WI38 (cell line): ENCODE measurements around the gene OLAH.

Experiments used
- H3K4me3 ChIP-seq: 2 replicates; pipeline ENCODE4 v1.5.1; 2011; ENCODE audit warnings: low read depth, mild to moderate bottlenecking, control low read depth, low read length
- TF ChIP-seq, protein P1 (sequence below): IDR thresholded peaks from 2 replicates; pipeline ENCODE4 v1.5.1; 2012; ENCODE audit warnings: low read depth, mild to moderate bottlenecking, control low read depth, low read length

The OLAH gene

DNA sequence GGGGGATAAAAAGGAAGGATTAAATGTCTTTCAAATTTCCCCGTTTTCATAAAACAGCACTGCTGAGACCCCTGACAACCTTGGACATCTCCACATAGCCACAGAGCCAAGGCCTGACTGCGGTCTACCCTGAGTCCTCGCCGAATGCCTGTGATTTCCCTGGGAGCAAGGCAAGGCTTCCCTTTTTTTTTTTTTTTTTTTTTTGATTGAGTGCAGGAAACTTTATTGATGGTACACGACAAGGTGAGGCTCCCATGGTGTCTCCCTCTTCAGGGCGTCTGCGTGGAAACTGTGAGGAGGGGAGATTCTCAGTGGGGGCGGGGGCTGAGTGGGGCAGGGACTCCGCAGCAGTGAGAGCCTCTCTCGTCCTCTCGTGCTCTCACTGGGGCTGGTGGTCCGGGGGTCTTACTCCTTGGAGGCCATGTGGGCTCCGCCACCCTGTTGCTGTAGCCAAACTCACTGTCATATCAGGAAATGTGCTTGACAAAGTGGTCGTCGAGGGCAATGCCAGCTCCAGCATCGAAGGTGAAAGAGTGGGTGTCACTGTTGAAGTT lies 49.2 kb downstream of the OLAH start:
- TF ChIP-seq, protein P1, sequence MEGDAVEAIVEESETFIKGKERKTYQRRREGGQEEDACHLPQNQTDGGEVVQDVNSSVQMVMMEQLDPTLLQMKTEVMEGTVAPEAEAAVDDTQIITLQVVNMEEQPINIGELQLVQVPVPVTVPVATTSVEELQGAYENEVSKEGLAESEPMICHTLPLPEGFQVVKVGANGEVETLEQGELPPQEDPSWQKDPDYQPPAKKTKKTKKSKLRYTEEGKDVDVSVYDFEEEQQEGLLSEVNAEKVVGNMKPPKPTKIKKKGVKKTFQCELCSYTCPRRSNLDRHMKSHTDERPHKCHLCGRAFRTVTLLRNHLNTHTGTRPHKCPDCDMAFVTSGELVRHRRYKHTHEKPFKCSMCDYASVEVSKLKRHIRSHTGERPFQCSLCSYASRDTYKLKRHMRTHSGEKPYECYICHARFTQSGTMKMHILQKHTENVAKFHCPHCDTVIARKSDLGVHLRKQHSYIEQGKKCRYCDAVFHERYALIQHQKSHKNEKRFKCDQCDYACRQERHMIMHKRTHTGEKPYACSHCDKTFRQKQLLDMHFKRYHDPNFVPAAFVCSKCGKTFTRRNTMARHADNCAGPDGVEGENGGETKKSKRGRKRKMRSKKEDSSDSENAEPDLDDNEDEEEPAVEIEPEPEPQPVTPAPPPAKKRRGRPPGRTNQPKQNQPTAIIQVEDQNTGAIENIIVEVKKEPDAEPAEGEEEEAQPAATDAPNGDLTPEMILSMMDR: no peak
- no peak overlapping the region for H3K4me3 ChIP-seq

DNA sequence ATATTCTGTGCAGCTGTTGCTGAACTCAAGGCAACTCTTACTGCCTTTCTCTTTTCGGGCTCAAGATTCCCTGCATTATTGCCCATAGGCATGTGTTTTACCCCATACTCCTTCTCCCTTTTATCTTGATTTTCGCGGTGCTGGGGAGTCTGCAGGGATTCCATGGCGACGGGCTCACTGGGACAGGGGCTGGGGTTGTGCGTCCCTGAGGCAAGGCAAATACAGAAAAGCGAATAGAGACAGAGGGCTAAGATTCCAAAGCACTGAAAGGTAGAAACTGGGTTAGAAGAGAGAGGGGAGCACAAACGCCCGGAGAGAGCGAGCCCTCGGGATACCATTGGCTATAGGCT lies 52.9 kb downstream of the OLAH start:
- TF ChIP-seq, protein P1: no peak
- peak overlapping the region; percentile 87 for H3K4me3 ChIP-seq

DNA sequence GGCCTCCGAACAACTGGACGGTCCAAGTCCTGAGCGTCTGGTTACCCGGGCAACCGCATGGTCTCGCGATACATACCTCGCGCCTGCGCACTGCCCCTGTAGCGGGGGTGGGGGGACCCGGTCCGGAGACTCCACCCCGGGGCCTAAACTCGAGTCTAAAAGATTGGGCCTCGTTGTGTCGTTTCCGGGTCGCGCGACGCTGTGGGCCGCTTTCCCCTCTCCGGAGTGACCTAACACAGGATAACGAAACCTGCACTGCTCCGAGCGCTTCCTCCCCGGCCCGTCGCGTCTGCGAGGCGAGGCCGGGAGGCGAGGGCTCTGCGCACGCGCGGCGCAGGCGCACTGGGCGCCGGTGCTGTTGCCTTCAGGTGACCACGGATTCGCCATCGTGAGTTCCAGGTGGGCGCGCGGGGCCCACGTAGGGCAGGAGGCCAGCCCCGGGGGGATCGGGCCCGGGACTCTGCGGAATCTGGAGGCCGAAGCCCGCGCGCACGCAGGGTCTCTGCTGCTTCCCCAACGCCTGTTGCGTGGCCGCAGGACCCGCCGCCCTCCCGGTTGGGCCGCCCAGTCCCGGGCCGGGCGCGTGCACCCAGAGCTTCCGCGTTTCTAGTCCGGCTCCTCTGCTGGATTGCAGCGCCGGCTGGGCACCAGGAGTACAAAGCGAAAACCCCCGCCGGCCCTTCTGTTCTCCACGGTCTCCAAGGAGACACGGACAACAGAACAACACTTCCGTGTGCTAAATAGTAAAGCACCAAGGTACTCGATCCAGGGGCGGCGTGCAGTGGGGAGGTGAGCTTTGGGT lies 53.5 kb downstream of the OLAH start, which contains the start of gene RPP38:
Gene RPP38 (plus strand): TSS at position 345 of the 802 bp plus-strand sequence. CDS start 5,960 bp downstream, outside the sequence.
- TF ChIP-seq, protein P1: no peak

DNA sequence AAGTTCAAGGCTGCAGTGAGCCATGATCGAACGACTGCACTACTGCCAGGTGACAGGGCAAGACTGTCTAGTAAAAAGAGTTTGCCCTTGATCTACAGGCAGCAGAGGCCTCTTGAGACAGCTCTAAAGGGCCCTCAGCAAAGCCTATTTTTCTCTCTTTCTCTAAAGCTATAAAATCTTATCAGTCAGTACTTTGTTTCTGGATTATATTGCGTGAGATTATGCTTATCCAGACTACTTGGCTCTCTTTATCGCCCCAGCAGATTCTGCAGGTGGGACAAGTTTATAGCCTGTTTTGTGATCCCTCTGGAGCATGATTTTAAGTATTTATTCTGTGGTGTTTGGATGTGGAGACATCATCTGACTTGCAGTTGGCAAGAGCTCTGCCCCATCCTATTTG lies 56.1 kb downstream of the OLAH start:
- TF ChIP-seq, protein P1: no peak
- no peak overlapping the region for H3K4me3 ChIP-seq

More for the DNA sequence above, 53.5 kb downstream of the OLAH start, which contains the start of gene RPP38:
- peak within 1 kb of the TSS; percentile 87 for H3K4me3 ChIP-seq

DNA sequence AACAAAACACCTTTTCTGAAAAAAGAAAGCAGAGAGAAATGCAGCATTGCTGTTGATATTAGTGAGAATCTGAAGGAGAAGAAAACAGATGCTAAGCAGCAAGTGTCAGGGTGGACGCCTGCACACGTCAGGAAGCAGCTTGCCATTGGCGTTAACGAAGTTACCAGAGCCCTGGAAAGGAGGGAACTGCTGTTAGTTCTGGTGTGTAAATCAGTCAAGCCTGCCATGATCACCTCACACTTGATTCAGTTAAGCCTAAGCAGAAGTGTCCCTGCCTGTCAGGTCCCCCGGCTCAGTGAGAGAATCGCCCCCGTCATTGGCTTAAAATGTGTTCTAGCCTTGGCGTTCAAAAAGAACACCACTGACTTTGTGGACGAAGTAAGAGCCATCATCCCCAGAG lies 59.8 kb downstream of the OLAH start:
- TF ChIP-seq, protein P1: no peak
- H3K4me3 ChIP-seq: no peak overlapping the region

DNA sequence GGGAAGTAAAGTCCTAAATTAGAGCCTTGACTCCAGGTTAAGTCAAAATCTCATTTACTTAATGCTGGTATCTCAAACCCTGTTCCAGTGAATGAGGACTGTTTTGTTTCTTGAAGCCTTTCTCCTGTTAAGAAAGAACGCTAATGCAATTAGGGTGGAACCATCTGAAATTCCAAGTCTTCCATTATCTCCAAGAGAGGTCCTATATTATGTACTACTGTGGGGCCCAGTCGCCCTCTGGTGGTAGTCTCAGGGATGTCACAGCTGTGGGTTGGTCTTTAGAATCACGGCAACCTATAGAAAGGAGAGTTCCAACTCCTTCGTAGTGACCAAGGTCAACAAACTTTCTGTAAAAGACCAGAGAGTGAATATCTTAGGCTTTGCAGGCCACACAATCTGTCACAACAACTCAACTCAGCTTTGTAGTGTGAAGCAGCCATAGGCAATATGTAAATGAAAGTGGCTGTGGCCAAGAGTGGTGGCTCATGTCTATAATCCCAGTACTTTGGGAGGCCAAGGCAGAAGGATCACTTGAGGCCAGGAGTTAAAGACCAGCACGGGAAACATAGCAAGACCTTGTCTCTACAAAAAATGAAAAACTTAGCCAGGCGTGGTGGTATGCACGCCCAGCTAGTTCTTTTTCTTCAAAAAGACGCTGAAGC lies 62.7 kb downstream of the OLAH start:
- H3K4me3 ChIP-seq: no peak overlapping the region
- TF ChIP-seq, protein P1: peak; percentile 87

DNA sequence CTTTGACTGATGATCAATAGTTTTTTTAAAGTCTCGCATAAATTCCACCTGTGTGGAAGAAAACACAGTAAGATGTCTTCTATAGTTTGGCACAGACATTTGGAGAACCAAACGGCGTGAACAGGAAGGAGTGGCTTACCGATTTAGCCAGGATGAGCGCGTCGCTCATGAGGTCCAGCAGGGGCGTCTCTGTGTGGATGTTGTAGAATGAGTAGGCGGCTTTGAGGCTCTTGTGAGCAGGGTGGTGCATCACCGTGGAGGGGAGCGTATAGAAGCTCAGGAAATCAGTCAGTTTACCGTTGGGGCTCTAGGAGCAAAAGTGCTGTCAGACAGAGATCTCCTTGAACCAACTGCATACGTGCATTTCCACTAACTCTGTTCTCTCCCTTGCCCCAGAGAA lies 68.9 kb downstream of the OLAH start:
- TF ChIP-seq, protein P1: no peak
- H3K4me3 ChIP-seq: no peak overlapping the region
